ENCODE measurements around the gene SRRM4. TPM values are rescaled to one million over a fixed set of nuclear protein-coding genes. Genes with fewer than 3 reads are reported as not detected.

SRRM4 gene
- polyA plus RNA-seq, 1 donor from 2014 or later, result 9.9 TPM

DNA sequence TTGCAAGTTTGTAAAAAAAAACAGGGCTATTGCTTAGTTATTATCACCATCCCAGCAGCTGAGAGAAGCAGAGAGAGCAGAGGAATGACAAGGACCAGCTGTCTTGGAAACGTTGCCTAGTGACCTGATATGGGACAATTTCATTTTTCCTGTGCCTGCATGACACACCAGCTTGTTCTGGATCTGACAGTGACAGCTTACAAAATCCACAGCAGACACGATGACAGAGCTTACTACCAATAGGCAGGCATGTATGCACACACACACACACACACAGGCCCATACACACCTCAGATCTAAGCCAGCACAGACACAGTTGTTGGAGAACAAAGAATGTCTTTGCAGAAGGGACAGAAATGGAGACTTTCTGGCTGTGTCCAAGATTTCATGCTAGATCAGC is 222.8 kb downstream of the SRRM4 start:
- TF ChIP-seq TAF1 (IDR thresholded peaks at IDR 0.05; ENCODE audit: low read depth), result no peak
- TF ChIP-seq, protein P1, sequence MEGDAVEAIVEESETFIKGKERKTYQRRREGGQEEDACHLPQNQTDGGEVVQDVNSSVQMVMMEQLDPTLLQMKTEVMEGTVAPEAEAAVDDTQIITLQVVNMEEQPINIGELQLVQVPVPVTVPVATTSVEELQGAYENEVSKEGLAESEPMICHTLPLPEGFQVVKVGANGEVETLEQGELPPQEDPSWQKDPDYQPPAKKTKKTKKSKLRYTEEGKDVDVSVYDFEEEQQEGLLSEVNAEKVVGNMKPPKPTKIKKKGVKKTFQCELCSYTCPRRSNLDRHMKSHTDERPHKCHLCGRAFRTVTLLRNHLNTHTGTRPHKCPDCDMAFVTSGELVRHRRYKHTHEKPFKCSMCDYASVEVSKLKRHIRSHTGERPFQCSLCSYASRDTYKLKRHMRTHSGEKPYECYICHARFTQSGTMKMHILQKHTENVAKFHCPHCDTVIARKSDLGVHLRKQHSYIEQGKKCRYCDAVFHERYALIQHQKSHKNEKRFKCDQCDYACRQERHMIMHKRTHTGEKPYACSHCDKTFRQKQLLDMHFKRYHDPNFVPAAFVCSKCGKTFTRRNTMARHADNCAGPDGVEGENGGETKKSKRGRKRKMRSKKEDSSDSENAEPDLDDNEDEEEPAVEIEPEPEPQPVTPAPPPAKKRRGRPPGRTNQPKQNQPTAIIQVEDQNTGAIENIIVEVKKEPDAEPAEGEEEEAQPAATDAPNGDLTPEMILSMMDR (IDR thresholded peaks at IDR 0.05; ENCODE audit: poor library complexity, severe bottlenecking), result no peak
- peak; percentile 97 for TF ChIP-seq EP300 (conservative IDR thresholded peaks at IDR 0.05; ENCODE audit: poor library complexity, severe bottlenecking)
- peak; percentile 39 for TF ChIP-seq RAD21 (conservative IDR thresholded peaks at IDR 0.05)
- TF ChIP-seq, protein P2, sequence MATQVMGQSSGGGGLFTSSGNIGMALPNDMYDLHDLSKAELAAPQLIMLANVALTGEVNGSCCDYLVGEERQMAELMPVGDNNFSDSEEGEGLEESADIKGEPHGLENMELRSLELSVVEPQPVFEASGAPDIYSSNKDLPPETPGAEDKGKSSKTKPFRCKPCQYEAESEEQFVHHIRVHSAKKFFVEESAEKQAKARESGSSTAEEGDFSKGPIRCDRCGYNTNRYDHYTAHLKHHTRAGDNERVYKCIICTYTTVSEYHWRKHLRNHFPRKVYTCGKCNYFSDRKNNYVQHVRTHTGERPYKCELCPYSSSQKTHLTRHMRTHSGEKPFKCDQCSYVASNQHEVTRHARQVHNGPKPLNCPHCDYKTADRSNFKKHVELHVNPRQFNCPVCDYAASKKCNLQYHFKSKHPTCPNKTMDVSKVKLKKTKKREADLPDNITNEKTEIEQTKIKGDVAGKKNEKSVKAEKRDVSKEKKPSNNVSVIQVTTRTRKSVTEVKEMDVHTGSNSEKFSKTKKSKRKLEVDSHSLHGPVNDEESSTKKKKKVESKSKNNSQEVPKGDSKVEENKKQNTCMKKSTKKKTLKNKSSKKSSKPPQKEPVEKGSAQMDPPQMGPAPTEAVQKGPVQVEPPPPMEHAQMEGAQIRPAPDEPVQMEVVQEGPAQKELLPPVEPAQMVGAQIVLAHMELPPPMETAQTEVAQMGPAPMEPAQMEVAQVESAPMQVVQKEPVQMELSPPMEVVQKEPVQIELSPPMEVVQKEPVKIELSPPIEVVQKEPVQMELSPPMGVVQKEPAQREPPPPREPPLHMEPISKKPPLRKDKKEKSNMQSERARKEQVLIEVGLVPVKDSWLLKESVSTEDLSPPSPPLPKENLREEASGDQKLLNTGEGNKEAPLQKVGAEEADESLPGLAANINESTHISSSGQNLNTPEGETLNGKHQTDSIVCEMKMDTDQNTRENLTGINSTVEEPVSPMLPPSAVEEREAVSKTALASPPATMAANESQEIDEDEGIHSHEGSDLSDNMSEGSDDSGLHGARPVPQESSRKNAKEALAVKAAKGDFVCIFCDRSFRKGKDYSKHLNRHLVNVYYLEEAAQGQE (IDR thresholded peaks at IDR 0.05; ENCODE audit: borderline replicate concordance), result peak; percentile 49
- TF ChIP-seq EZH2 (IDR thresholded peaks at IDR 0.05; ENCODE audit: borderline replicate concordance, insufficient read depth, low read length, poor library complexity, severe bottlenecking), result no peak
- no peak for TF ChIP-seq SMC3 (conservative IDR thresholded peaks at IDR 0.05; ENCODE audit: poor library complexity)
- TF ChIP-seq MXI1 (conservative IDR thresholded peaks at IDR 0.05; ENCODE audit: poor library complexity, severe bottlenecking), result no peak
- peak; percentile 96 for TF ChIP-seq POLR2AphosphoS5 (IDR thresholded peaks at IDR 0.05)
- Histone ChIP-seq H3K27me3 (ENCODE audit: insufficient read depth, low read depth, low read length) (no peaks in the 10 kb centered on the region), H3K9me3 (ENCODE audit: low read length) (no peaks in the 10 kb centered on the region), H3K9ac (ENCODE audit: low read length) (peak overlapping the region; percentile 48), H3K36me3 (ENCODE audit: insufficient read depth, low read length) (no peaks in the 10 kb centered on the region), H3K79me2 (replicated peaks; ENCODE audit: insufficient read depth, low read length) (no peaks in the 10 kb centered on the region), H3F3A (ENCODE audit: insufficient read depth, low read length, poor library complexity, severe bottlenecking) (no peaks in the 10 kb centered on the region), H3K4me2 (ENCODE audit: low read length) (no peak overlapping the region), H3K27ac (ENCODE audit: low read length) (peak overlapping the region; percentile 80), H3K4me3 (ENCODE audit: low read length) (peak overlapping the region; percentile 10), H4K20me1 (ENCODE audit: insufficient read depth) (no peaks in the 10 kb centered on the region), H2AFZ (ENCODE audit: low read depth, low read length) (peak overlapping the region; percentile 21), H3K9me2 (ENCODE audit: insufficient read depth, low read length) (no peaks in the 10 kb centered on the region)

DNA sequence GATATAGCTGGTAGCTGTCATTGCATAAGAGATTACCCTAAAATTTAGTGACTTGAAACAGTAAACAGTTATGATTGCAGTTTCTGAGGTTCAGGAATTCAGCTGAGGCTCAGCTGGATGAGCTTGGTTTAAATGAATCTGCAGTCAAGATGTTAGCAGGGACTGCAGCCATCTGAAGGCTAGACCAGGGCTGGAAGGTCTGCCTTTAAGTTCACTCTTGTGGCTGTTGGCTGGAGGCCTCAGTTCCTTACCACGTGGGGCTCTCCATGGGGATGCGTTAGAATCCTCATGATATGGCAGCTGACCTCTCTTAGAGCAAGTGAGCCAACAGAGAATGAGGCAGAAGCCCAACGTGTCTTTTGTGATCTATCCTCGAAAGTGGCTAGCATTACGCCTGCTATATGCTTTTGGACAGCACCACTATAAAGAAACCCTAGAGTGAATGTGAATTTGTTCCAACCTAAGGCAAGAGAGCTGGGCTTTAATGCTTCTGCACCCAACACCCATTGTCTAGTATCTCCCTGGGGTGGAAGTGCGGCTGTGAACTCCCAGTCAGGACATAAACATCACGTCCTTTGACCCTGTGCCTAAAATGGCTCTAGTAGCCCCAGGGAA is 223.4 kb downstream of the SRRM4 start:
- no peaks in the 10 kb centered on the region for H3K9me3 ChIP-seq (ENCODE audit: low read length)
- no peaks in the 10 kb centered on the region for H3K79me2 ChIP-seq (replicated peaks; ENCODE audit: insufficient read depth, low read length)
- TF ChIP-seq SMC3 (conservative IDR thresholded peaks at IDR 0.05; ENCODE audit: poor library complexity) (no peak), EP300 (conservative IDR thresholded peaks at IDR 0.05; ENCODE audit: poor library complexity, severe bottlenecking) (no peak), EZH2 (IDR thresholded peaks at IDR 0.05; ENCODE audit: borderline replicate concordance, insufficient read depth, low read length, poor library complexity, severe bottlenecking) (no peak), TAF1 (IDR thresholded peaks at IDR 0.05; ENCODE audit: low read depth) (no peak), RAD21 (conservative IDR thresholded peaks at IDR 0.05) (no peak), POLR2AphosphoS5 (IDR thresholded peaks at IDR 0.05) (no peak), MXI1 (conservative IDR thresholded peaks at IDR 0.05; ENCODE audit: poor library complexity, severe bottlenecking) (no peak)
- TF ChIP-seq, protein P1 (IDR thresholded peaks at IDR 0.05; ENCODE audit: poor library complexity, severe bottlenecking), result no peak
- TF ChIP-seq, protein P2 (IDR thresholded peaks at IDR 0.05; ENCODE audit: borderline replicate concordance), result no peak
- no peak overlapping the region for H3K4me2 ChIP-seq (ENCODE audit: low read length)
- no peaks in the 10 kb centered on the region for H4K20me1 ChIP-seq (ENCODE audit: insufficient read depth)
- no peaks in the 10 kb centered on the region for H3F3A ChIP-seq (ENCODE audit: insufficient read depth, low read length, poor library complexity, severe bottlenecking)
- peak overlapping the region; percentile 80 for H3K27ac ChIP-seq (ENCODE audit: low read length)
- no peaks in the 10 kb centered on the region for H3K36me3 ChIP-seq (ENCODE audit: insufficient read depth, low read length)
- peak overlapping the region; percentile 10 for H3K4me3 ChIP-seq (ENCODE audit: low read length)
- H3K9me2 ChIP-seq (ENCODE audit: insufficient read depth, low read length), result no peaks in the 10 kb centered on the region
- no peaks in the 10 kb centered on the region for H3K27me3 ChIP-seq (ENCODE audit: insufficient read depth, low read depth, low read length)
- peak overlapping the region; percentile 21 for H2AFZ ChIP-seq (ENCODE audit: low read depth, low read length)
- peak overlapping the region; percentile 48 for H3K9ac ChIP-seq (ENCODE audit: low read length)
